Adrenal gland (tissue), 12 donors: ENCODE results near the gene ARL15. TPM values are rescaled to one million over a fixed set of nuclear protein-coding genes. Genes with fewer than 3 reads are reported as not detected.

Experiments
- DNase-seq, 7 donors: peaks; one replicate each; pipeline ENCODE4 v3.0.0-alpha.2; 2019 to 2020
- H3K27ac ChIP-seq, 5 donors: fragments of 200-600 bp; sonication (generic) in 4 of 5; 1 replicate in 3 of 5; 2 replicates in 2 of 5; pipeline versions ENCODE4 v1.5.1 to v1.8.0; 2016 to 2020; ENCODE audit warnings: mild to moderate bottlenecking in 1 of 5
- H3K27me3 ChIP-seq: fragments of 200-600 bp; 2 replicates; pipeline ENCODE4 v1.8.0; 2021
- H3K36me3 ChIP-seq, 2 donors: fragments of 200-600 bp; replicated peaks in 1 of 2; 1 replicate in 1 of 2; 2 replicates in 1 of 2; pipeline versions ENCODE4 v1.5.1 to v1.8.0; 2018 to 2022
- H3K4me1 ChIP-seq, 2 donors: fragments of 200-600 bp; replicated peaks in 1 of 2; 1 replicate in 1 of 2; 2 replicates in 1 of 2; pipeline versions ENCODE4 v1.5.1 to v1.8.0; 2018 to 2021
- H3K4me3 ChIP-seq, 4 donors: fragments of 200-600 bp; sonication (generic) in 3 of 4; one replicate each; pipeline ENCODE4 v1.5.1; 2016 to 2018
- H3K9me3 ChIP-seq, 3 donors: fragments of 200-600 bp; sonication (generic) in 1 of 3; replicated peaks in 1 of 3; 1 replicate in 2 of 3; 2 replicates in 1 of 3; pipeline versions ENCODE4 v1.5.1 to v1.8.0; 2016 to 2021
- CTCF ChIP-seq, 6 experiments: fragments of 450-650 bp in 4 of 6; fragments of 200-600 bp in 2 of 6; sonication (generic) in 1 of 6; IDR thresholded peaks; 1 replicate in 5 of 6; 2 replicates in 1 of 6; pipeline versions ENCODE4 v1.5.1 to v1.8.0; 2016 to 2021; ENCODE audit warnings: antibody characterized with exemption in 6 of 6, mild to moderate bottlenecking in 2 of 6, moderate library complexity in 1 of 6
- POLR2A ChIP-seq, 2 donors: fragments of 450-650 bp; IDR thresholded peaks; one replicate each; pipeline ENCODE4 v1.6.1; 2017; ENCODE audit warnings: antibody characterized with exemption in 2 of 2, mild to moderate bottlenecking in 2 of 2, moderate library complexity in 1 of 2
- WGBS, 4 donors: extraction: QIAGEN DNeasy Blood & Tissue Kit in 2 of 4; methylation state at CpG; one replicate each; pipeline versions ENCODE4 v1.1.5 to v1.1.7; 2013 to 2017; 5-methylcytosine and 5-hydroxymethylcytosine counted together
- intact Hi-C, 2 donors: fragments of 100-400 bp; cut with DNase I; formaldehyde crosslinking; loops; one replicate each; pipeline versions ENCODE4 v1.14.1 to v1.15.0; 2022 to 2023
- polyA plus RNA-seq, 3 donors: library from polyadenylated mRNA; stranded (reverse); fragments of 200-250 nt in 2 of 3; fragments of 350-450 nt in 1 of 3; fragmentation: Illumina TruSeq in 1 of 3; extraction: RNeasy Lipid Tissue Mini Kit (QIAGEN cat#74804) in 1 of 3; gene quantifications; one replicate each; pipeline ENCODE4 v1.2.3, GENCODE V29; 2013 to 2014
- total RNA-seq, 9 donors: library from RNA; depleted of rRNA in 4 of 9; stranded (reverse); fragments of >200 nt in 4 of 9; fragments of 120-200 nt in 1 of 9; fragmentation: NEBNext Ultra II Directional in 1 of 9; extraction: Animal tissue kit (Norgen Biotek cat#: 25700) in 1 of 9; gene quantifications; one replicate each; pipeline versions ENCODE4 v1.1.0 to v1.2.4, GENCODE V29; 2013 to 2023
- donor health status: healthy with polysubstance abuse.
- donor health status: Bipolar disorder and iron deficiency.
- donor health status: DM: yes; HTN: yes; CAD: no.
- donor health status: DM: no; HTN: no; CAD: no.
- donor health status: DM: no; HTN: no; CAD: no.
- donor health status: DM: yes; HTN: yes; CAD: no.

ARL15 gene
- total and polyA plus RNA-seq, 12 donors: 12.1 to 85.6 (median 38.9) TPM

- TF ChIP-seq POLR2A (IDR thresholded peaks at IDR 0.05): no peak
- no peak for TF ChIP-seq CTCF (IDR thresholded peaks at IDR 0.05)
- Histone ChIP-seq H3K9me3 (no peaks in the 10 kb centered on the region), H3K36me3 (no peaks in the 10 kb centered on the region), H3K27me3 (no peaks in the 10 kb centered on the region), H3K4me3 (no peak overlapping the region), H3K27ac (no peak overlapping the region), H3K4me1 (no peaks in the 10 kb centered on the region)
- intact Hi-C loops: loop anchor here in 1 of 2 donors (10.0 kb wide), 1 partner anchor 337 kb away; no protein-coding TSS in a partner anchor
- 90 to 97% (median 95%) methylated on average over 2 of the region's 2 CpGs for WGBS, 4 donors
- no peak for DNase-seq
Measured at GRCh38 chr5:53878015-53878414, 432.4 kb downstream of the ARL15 start.

- 37 to 55% (median 39%) methylated on average over 2 of the region's 2 CpGs for WGBS, 4 donors
- intact Hi-C loops: loop anchor here in 1 of 2 donors (10.0 kb wide), 1 partner anchor 338 kb away; no protein-coding TSS in a partner anchor
- H3K27me3 ChIP-seq: no peaks in the 10 kb centered on the region
Measured at GRCh38 chr5:53877243-53877642, 433.1 kb downstream of the ARL15 start.

GRCh38 chr5:53874409-53874808 is 436.0 kb downstream of the ARL15 start:
- intact Hi-C loops: loop anchor here in 1 of 2 donors (10.0 kb wide), 1 partner anchor 340 kb away; no protein-coding TSS in a partner anchor

More at GRCh38 chr5:53877243-53877642, 433.1 kb downstream of the ARL15 start:
- Histone ChIP-seq H3K27ac (no peak overlapping the region), H3K9me3 (no peaks in the 10 kb centered on the region), H3K4me3 (no peak overlapping the region), H3K4me1 (no peaks in the 10 kb centered on the region), H3K36me3 (no peaks in the 10 kb centered on the region)
- peak in 4 of 7 donors; percentile 24 to 50 (median 28) for DNase-seq
- no peak for TF ChIP-seq POLR2A (IDR thresholded peaks at IDR 0.05)
- TF ChIP-seq CTCF (IDR thresholded peaks at IDR 0.05): no peak

GRCh38 chr5:53873235-53873634 is 437.1 kb downstream of the ARL15 start:
- H3K9me3 ChIP-seq: no peaks in the 10 kb centered on the region
- WGBS, 4 donors: 59 to 82% (median 77%) methylated on average over 3 of the region's 3 CpGs
- intact Hi-C loops: loop anchor here in 1 of 2 donors (10.0 kb wide), 1 partner anchor 342 kb away; no protein-coding TSS in a partner anchor
- H3K36me3 ChIP-seq: no peaks in the 10 kb centered on the region
- TF ChIP-seq POLR2A (IDR thresholded peaks at IDR 0.05) (no peak), CTCF (IDR thresholded peaks at IDR 0.05) (no peak)
- DNase-seq: no peak
- H3K4me1 ChIP-seq: no peaks in the 10 kb centered on the region
- H3K27ac ChIP-seq: no peak overlapping the region
- H3K27me3 ChIP-seq: no peaks in the 10 kb centered on the region
- no peak overlapping the region for H3K4me3 ChIP-seq

More at GRCh38 chr5:53874409-53874808, 436.0 kb downstream of the ARL15 start:
- H3K36me3 ChIP-seq: no peaks in the 10 kb centered on the region
- no peaks in the 10 kb centered on the region for H3K9me3 ChIP-seq
- peak in 1 of 6 experiments; percentile 10 for TF ChIP-seq CTCF (IDR thresholded peaks at IDR 0.05)
- TF ChIP-seq POLR2A (IDR thresholded peaks at IDR 0.05): no peak
- no peaks in the 10 kb centered on the region for H3K4me1 ChIP-seq
- peak in 1 of 7 donors; percentile 25 for DNase-seq
- no peaks in the 10 kb centered on the region for H3K27me3 ChIP-seq
- H3K4me3 ChIP-seq: no peak overlapping the region
- 55 to 83% (median 75%) methylated on average over 1 of the region's 1 CpG for WGBS, 4 donors
- H3K27ac ChIP-seq: no peak overlapping the region
